Measurements from ENCODE around the gene LPP. TPM values are rescaled to one million over a fixed set of nuclear protein-coding genes. Genes with fewer than 3 reads are reported as not detected.
A peak's percentile ranks its signal among the peaks of the same experiment; 100 is the strongest.

LPP gene
- total RNA-seq, 1 donor from 2014 or later = 222 TPM

DNA sequence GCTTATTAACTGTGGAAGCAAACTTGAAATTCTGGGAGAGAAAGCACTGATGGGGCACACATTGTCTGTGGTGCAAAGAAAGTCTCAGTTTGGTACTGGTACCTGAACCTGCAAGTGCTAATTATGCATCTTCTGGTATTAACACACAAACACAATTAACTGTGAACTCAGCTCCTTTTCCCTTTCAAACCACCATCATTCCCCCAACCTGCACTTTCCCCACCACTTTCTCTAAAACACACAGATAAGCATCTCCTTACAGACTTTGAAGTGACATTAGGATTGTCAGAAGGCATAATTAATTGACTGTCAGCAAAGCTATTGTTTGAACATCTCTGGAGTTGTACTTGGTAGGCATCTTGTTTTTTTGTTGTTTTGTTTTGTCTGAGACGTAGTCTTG lies 565.6 kb downstream of the LPP start:
- peaks cover 6% of the 10 kb centered on the region for H3K4me1 ChIP-seq (ENCODE audit: insufficient read depth, low read length)
- TF ChIP-seq EZH2 (IDR thresholded peaks at IDR 0.05; ENCODE audit: insufficient read depth, low read length) = no peak
- TF ChIP-seq, protein P1, sequence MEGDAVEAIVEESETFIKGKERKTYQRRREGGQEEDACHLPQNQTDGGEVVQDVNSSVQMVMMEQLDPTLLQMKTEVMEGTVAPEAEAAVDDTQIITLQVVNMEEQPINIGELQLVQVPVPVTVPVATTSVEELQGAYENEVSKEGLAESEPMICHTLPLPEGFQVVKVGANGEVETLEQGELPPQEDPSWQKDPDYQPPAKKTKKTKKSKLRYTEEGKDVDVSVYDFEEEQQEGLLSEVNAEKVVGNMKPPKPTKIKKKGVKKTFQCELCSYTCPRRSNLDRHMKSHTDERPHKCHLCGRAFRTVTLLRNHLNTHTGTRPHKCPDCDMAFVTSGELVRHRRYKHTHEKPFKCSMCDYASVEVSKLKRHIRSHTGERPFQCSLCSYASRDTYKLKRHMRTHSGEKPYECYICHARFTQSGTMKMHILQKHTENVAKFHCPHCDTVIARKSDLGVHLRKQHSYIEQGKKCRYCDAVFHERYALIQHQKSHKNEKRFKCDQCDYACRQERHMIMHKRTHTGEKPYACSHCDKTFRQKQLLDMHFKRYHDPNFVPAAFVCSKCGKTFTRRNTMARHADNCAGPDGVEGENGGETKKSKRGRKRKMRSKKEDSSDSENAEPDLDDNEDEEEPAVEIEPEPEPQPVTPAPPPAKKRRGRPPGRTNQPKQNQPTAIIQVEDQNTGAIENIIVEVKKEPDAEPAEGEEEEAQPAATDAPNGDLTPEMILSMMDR (IDR thresholded peaks at IDR 0.05; ENCODE audit: insufficient read depth, low read depth, low read length) = no peak
- no peaks in the 10 kb centered on the region for H3K9me3 Mint-ChIP-seq (ENCODE audit: unreplicated experiment)

DNA sequence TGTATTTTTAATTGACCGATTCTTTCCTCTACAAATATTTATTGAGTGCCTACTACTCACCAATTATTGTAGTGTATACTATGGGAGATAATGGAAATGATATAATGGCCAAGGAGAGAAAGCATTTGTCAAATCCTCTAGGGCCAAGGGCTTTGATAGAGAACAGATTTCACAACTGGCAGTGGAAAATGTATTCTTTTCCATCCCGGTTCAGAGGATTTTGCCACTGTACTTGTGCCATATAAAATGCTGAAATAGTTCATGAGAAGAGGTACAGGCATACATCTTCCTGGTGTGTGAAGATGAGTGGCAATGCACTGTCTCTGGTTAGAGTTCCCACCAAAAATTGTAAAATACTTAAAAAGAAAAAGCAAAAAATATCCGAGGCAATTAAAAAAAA lies 566.3 kb downstream of the LPP start:
- no peaks in the 10 kb centered on the region for H3K36me3 ChIP-seq (ENCODE audit: insufficient read depth, low read length)
- H3K27ac ChIP-seq (ENCODE audit: low read depth, low read length) = no peak overlapping the region
- no peak overlapping the region for H2AFZ ChIP-seq (ENCODE audit: low read depth, low read length)
- peaks cover 43% of the 10 kb centered on the region for H4K20me1 ChIP-seq (ENCODE audit: insufficient read depth, low read length)
- H3K9me3 ChIP-seq (ENCODE audit: insufficient read depth, low read depth, low read length) = no peaks in the 10 kb centered on the region
- H3K4me1 Mint-ChIP-seq (ENCODE audit: low read depth, unreplicated experiment) = peaks cover 17% of the 10 kb centered on the region
- no peaks in the 10 kb centered on the region for H3K27me3 Mint-ChIP-seq (ENCODE audit: low read depth, unreplicated experiment)
- H3K4me1 ChIP-seq (ENCODE audit: insufficient read depth, low read length) = peaks cover 6% of the 10 kb centered on the region
- H3K4me2 ChIP-seq (ENCODE audit: low read length) = no peak overlapping the region
- DNase-seq (ENCODE audit: low read depth) (no peak), FAIRE-seq (no peak)
- no peaks in the 10 kb centered on the region for H3K27me3 ChIP-seq (ENCODE audit: insufficient read depth, low read length)
- H3K4me3 Mint-ChIP-seq (ENCODE audit: unreplicated experiment) = no peak overlapping the region
- no peaks in the 10 kb centered on the region for H3K9me3 Mint-ChIP-seq (ENCODE audit: unreplicated experiment)
- peaks cover 64% of the 10 kb centered on the region for H3K79me2 ChIP-seq (ENCODE audit: insufficient read depth, low read length)
- H3K36me3 Mint-ChIP-seq (ENCODE audit: low read depth, unreplicated experiment) = peaks cover 5% of the 10 kb centered on the region
- H3K27ac Mint-ChIP-seq (ENCODE audit: unreplicated experiment) = no peak overlapping the region
- TF ChIP-seq, protein P1 (IDR thresholded peaks at IDR 0.05; ENCODE audit: insufficient read depth, low read depth, low read length) = no peak
- TF ChIP-seq EZH2 (IDR thresholded peaks at IDR 0.05; ENCODE audit: insufficient read depth, low read length) = no peak
- H3K9ac ChIP-seq (ENCODE audit: low read length) = no peak overlapping the region
- no peak overlapping the region for H3K4me3 ChIP-seq (ENCODE audit: insufficient read depth, low read depth, low read length)

More for the DNA sequence above, 565.6 kb downstream of the LPP start:
- Histone ChIP-seq H3K4me2 (ENCODE audit: low read length) (no peak overlapping the region), H3K79me2 (ENCODE audit: insufficient read depth, low read length) (peaks cover 58% of the 10 kb centered on the region), H3K9me3 (ENCODE audit: insufficient read depth, low read depth, low read length) (no peaks in the 10 kb centered on the region), H3K27ac (ENCODE audit: low read depth, low read length) (no peak overlapping the region), H3K27me3 (ENCODE audit: insufficient read depth, low read length) (no peaks in the 10 kb centered on the region), H2AFZ (ENCODE audit: low read depth, low read length) (no peak overlapping the region), H3K9ac (ENCODE audit: low read length) (no peak overlapping the region), H3K4me3 (ENCODE audit: insufficient read depth, low read depth, low read length) (no peak overlapping the region), H4K20me1 (ENCODE audit: insufficient read depth, low read length) (peaks cover 39% of the 10 kb centered on the region), H3K36me3 (ENCODE audit: insufficient read depth, low read length) (no peaks in the 10 kb centered on the region)
- H3K4me1 Mint-ChIP-seq (ENCODE audit: low read depth, unreplicated experiment) = peaks cover 17% of the 10 kb centered on the region
- H3K36me3 Mint-ChIP-seq (ENCODE audit: low read depth, unreplicated experiment) = peaks cover 3% of the 10 kb centered on the region
- no peak overlapping the region for H3K4me3 Mint-ChIP-seq (ENCODE audit: unreplicated experiment)
- no peaks in the 10 kb centered on the region for H3K27me3 Mint-ChIP-seq (ENCODE audit: low read depth, unreplicated experiment)
- no peak overlapping the region for H3K27ac Mint-ChIP-seq (ENCODE audit: unreplicated experiment)
- FAIRE-seq (no peak), DNase-seq (ENCODE audit: low read depth) (no peak)

DNA sequence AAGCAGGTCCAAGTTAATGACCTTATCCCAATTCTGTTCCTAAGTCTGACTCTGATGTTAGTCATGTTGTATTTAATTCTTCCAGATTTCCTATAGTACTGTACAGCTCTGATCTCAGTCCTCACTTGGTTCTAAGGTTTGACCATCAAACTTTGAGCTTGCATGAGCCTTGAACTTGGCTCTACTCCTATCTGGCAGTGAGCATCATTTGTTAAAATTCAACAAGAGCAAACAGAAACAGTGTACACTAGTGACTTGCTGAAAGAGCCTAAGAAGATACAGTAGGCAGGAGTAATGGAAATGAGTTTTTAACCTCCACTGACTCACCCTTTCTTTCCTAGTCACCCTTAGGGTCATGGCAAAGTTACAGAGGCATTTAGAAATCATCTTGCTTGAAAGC lies 566.7 kb downstream of the LPP start:
- Mint-ChIP-seq H3K4me3 (ENCODE audit: unreplicated experiment) (no peak overlapping the region), H3K4me1 (ENCODE audit: low read depth, unreplicated experiment) (peaks cover 17% of the 10 kb centered on the region), H3K27ac (ENCODE audit: unreplicated experiment) (peak overlapping the region; percentile 23), H3K27me3 (ENCODE audit: low read depth, unreplicated experiment) (no peaks in the 10 kb centered on the region), H3K36me3 (ENCODE audit: low read depth, unreplicated experiment) (peaks cover 6% of the 10 kb centered on the region), H3K9me3 (ENCODE audit: unreplicated experiment) (no peaks in the 10 kb centered on the region)
- no peak for TF ChIP-seq EZH2 (IDR thresholded peaks at IDR 0.05; ENCODE audit: insufficient read depth, low read length)
- TF ChIP-seq, protein P1 (IDR thresholded peaks at IDR 0.05; ENCODE audit: insufficient read depth, low read depth, low read length) = no peak
- Histone ChIP-seq H3K9ac (ENCODE audit: low read length) (no peak overlapping the region), H3K27me3 (ENCODE audit: insufficient read depth, low read length) (no peaks in the 10 kb centered on the region), H3K9me3 (ENCODE audit: insufficient read depth, low read depth, low read length) (no peaks in the 10 kb centered on the region), H3K79me2 (ENCODE audit: insufficient read depth, low read length) (peaks cover 62% of the 10 kb centered on the region), H3K27ac (ENCODE audit: low read depth, low read length) (no peak overlapping the region), H2AFZ (ENCODE audit: low read depth, low read length) (no peak overlapping the region), H4K20me1 (ENCODE audit: insufficient read depth, low read length) (peaks cover 44% of the 10 kb centered on the region), H3K4me3 (ENCODE audit: insufficient read depth, low read depth, low read length) (no peak overlapping the region), H3K4me1 (ENCODE audit: insufficient read depth, low read length) (peaks cover 6% of the 10 kb centered on the region), H3K4me2 (ENCODE audit: low read length) (no peak overlapping the region), H3K36me3 (ENCODE audit: insufficient read depth, low read length) (no peaks in the 10 kb centered on the region)
- FAIRE-seq = no peak
- no peak for DNase-seq (ENCODE audit: low read depth)
